Pons (tissue), 1 donor: Measurements from ENCODE around the gene MAPK11.
"Not testable (repeated sequence)": the region's sequence is repeated elsewhere in the genome, so short reads cannot be mapped to it uniquely, and the experiment has no call there.

Experiments used
- DNase-seq: peaks from one replicate; pipeline ENCODE4 v3.0.0-alpha.2; 2016; ENCODE audit warnings: low spot score

MAPK11 gene

DNA sequence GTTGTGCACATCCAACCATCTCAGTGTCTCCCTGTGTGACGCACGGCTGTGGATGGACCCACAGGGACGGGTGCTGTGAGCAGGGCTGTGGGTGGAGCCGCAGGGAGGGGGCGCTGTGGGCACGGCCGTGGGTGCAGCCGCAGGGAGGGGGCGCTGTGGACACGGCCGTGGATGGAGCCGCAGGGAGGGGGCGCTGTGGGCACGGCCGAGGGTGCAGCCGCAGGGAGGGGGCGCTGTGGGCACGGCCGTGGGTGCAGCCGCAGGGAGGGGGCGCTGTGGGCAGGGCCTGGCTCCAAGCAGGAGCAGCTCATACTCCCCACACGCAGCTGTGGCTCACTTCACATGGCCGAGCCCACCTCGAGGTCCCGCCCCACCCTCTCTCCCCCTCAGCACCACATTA lies 6.0 kb upstream of the MAPK11 start:
- peak; percentile 73 for DNase-seq

GRCh38 chr22:50275181-50276055 lies 5.2 kb upstream of the MAPK11 start:
- DNase-seq: no peak

DNA sequence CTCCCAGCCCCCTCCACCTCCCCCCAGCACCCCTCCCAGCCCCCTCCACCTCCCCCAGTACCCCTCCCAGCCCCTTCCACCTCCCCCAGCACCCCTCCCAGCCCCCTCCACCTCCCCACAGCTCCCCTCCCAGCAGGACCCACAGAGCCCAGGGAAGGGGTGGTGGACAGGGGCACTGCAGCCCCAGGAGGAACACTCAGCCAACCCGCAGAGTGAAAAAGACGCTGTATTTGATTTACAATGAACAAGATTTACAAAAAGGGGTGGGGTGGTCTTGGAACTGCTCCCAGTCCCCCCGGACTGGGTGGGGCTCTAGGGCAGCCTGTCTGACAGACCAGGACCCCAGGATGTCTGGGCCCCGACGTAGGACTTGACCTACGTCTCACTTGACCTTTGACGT lies 4.6 kb upstream of the MAPK11 start:
- DNase-seq: no peak

GRCh38 chr22:50274311-50274710 lies 4.1 kb upstream of the MAPK11 start:
- peak; percentile 64 for DNase-seq

DNA sequence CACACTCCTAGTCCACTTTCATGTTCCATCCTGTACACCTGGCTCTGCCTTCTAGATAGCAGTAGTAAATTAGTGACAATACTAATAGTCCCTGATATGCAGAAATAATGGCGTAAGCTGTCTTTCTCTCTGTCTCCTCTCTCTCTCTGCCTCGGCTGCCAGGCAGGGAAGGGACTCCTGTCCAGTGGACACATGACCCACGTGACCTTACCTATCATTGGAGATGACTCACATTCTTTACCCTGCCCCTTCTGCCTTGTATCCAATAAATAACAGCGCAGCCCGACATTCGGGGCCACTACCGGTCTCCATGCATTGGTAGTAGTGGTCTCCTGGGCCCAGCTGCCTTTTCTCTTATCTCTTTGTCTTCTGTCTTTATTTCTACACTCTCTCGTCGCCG lies 3.6 kb upstream of the MAPK11 start:
- not testable (repeated sequence) for DNase-seq

GRCh38 chr22:50273352-50273751 lies 3.2 kb upstream of the MAPK11 start:
- DNase-seq: not testable (repeated sequence)

DNA sequence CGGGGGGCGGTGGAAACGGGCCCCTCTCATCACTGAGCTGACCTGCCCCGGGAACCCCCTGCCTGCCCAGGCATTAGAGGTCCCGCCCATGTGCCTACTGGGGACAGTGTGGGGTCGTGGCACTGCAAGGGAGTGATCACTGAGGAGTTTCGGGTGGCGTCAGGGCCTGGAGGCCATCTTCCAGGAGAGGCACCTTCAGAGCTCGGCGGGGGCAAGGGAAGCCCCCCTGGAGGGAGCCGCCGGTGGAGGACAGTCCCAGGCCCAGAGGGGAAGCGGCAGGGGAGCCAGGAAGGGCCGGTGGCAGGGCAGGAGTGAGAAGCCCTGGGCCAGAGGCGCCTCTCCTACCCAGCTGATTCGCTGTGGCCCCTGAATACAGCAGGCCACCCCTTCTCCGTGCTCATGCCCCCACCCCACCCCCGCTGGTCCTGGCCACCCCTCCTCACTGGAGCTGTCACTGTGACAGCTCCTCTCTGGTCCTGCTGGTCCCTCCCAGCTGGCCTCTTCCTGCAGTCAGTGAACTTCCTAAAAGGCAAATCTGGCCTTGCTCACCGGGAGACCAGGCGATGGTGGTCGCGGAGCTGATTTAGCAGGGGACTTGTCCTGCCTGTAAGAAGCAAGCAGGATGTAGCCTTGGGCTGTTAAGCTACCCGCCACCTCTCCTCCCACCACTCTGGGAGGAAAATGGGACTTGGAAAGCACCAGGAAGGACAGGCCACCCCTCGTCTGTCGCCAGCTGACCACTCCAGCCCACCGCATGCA lies 2.0 kb upstream of the MAPK11 start:
- DNase-seq: no peak

DNA sequence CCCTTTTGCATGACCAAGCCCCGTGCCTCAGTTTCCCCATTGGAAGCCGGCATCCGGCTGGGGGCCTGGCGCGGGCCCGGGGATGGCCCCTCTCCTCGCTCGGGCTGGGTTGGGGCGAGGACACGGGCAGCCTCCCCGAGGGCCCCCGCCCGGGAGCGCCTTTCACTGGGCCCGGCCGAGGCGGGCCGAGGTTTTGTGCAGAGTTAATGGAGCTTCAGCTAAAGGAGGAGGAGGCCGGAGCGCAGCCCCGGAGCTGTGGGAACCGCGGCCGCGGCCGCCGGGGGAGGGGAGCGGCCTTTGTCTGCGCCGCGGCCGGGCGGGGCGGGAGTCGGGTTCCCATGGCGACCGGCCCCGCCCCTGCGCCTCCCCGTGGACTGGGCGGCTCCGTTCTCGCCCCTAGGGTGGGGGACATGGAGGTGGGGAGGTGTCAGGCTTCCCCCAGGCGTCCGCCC lies 1.4 kb upstream of the MAPK11 start:
- no peak for DNase-seq

DNA sequence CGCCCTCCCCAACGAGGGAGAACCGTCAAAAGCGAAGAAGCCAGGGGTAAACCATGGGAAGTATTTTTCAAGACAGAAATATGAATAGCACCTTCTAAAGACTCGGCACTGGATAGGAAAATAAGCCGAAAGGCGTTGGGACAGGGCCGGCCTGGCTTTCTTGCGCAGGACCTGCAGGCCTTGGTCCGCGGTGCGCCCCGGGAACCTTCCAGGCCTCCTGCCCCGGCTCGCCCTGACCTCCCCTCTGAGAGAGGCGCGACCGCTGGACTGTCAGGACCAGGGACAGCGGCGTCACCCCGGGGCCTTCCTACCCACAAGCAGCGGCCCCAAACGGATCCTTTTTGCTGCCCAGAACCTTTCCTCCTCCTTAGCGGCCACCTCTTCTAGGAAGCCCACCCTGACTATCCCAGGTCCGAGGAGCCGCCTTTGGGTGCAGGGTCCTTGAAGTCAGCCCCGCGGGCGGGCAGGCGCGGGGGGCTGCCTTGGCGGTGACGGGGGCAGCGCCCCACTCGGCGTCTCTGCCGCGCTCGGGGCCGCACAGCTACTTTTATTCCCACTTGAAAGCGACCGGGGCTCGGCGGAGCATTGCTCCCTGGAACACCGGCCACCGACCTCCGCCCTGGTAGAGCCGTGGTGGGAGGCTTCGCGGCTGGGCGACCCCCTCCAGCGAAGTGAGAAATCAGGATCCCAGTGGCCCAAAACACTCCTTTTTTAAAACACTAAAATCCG lies 650 bp upstream of the MAPK11 start:
- no peak for DNase-seq

DNA sequence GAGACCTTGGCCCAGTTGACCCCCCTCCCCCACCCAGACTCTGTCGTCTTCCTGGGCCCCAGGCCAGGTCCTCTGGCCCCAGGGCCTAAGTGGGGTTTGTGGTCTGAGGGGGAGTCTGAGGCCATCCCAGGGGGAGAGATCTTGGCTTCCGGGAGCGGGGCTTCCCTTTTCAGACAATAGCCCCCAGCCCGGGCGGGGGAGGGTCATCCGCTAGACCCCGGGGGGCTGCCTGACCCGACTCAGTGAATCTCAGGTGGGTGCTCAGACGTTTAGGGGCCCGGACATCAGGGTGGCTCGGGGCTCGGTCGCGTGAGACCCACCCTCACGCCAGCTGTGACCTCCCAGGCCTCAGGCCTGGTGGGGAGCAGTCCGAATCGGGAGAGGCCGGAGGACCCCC lies 609 bp downstream of the MAPK11 start:
- no peak for DNase-seq

GRCh38 chr22:50268655-50269113 lies 1.5 kb downstream of the MAPK11 start:
- DNase-seq: no peak

- DNase-seq: no peak
Observed at GRCh38 chr22:50267591-50268390, 2.4 kb downstream of the MAPK11 start.

GRCh38 chr22:50266994-50267393 lies 3.2 kb downstream of the MAPK11 start:
- DNase-seq: no peak

DNA sequence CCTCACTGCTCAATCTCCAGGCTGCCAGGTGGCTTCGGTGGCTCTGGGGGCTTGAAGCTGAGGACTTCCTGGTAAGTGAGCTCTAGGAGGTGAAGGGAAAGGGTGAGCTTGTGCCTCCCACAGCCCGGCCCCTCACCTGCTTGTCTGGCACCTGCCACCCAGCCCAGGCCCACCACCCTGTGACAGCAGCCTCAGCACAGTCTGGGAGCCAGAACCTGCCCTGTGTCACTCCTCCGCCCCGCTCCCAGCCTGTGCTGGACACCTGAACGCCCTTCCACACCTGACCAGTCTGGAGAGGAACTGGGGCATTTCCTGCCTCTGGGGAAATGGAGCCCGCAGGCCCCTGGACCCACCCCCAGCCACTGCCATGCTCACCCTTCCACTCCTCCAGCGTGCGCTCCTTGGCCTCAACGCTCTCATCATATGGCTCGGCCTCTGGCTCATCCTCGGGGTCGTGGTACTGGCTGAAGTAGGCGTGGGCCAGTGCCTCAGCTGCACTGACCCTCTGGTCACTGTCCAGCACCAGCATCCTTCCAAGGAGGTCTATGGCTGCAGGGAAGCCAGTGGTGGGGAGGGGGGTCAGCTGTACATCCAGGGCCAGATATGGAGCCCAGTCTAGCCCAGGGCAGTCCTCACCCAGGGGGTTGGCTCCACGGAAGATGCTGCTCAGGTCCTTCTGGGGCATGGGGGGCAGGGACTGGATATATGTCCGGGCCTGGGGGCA lies 5.1 kb downstream of the MAPK11 start:
- no peak for DNase-seq

- no peak for DNase-seq
Observed at GRCh38 chr22:50264104-50264745, 6.0 kb downstream of the MAPK11 start.

DNA sequence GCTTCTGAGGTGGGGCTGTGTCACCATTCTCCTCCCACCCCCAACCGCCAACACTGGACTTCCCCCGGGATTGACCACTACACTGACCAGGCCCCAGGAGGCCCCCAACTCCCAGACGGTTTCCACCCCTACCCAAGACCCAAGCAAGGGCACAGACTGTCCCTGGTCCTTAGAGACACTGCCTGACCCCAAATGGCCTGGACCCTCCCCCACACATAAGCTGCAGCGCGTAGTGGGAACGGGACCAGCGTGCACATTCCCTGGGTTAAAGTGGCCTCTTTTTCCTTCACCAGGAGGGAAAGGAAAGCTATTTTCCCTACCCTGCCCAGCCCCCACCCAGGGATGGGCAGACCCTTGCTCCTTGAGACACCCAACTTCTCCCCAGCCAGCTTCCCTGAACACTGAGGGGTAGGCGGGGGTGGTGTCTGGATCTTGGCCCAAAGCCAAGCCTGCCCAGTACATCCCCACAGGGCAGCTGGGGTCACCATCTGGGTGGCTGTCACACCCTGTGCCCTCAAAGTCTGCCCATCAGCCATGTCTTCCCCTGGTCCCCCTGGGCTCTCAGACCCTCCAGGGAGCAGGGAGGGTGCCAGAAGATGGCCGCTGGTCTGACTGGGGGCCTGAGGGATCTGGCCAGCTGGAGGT lies 7.1 kb downstream of the MAPK11 start:
- no peak for DNase-seq

DNA sequence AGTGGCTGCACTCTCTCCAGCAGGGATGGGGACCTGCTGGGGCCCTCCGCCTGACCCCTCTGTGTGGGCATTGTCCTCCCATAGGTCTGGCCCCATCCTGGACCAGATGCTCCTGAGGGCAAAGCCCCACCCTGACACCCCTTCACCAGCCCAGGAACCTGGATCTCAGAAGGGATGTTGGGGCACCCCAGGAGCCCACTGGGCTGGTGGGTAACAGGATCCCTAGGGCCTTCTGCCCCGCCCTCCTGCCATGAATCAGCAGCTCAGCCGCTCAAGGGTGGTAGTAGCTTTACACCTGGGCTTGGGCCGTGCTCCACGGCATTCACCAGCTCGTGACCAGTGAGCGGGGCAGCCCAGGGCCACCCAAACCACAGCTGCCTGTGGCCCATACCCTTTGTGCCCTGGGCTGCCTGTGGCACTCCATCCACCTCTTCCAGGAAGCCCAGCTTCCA lies 7.7 kb downstream of the MAPK11 start:
- no peak for DNase-seq

- DNase-seq: no peak
Observed at GRCh38 chr22:50261615-50262459, 8.3 kb downstream of the MAPK11 start, which contains the start of gene MAPK12. Gene MAPK12 (minus strand): TSS chr22:50261683. CDS start chr22:50261509, 174 bp downstream.
